HG03520 (cell line): ENCODE data around the gene DOCK8.

ENCODE experiments used
- ATAC-seq: cut with Tn5 transposase; IDR thresholded peaks from one replicate; pipeline ENCODE4 v1.9.1; 2021; ENCODE audit warnings: mild to moderate bottlenecking, moderate library complexity; ENCODE audit not compliant: unreplicated experiment

The DOCK8 gene

DNA sequence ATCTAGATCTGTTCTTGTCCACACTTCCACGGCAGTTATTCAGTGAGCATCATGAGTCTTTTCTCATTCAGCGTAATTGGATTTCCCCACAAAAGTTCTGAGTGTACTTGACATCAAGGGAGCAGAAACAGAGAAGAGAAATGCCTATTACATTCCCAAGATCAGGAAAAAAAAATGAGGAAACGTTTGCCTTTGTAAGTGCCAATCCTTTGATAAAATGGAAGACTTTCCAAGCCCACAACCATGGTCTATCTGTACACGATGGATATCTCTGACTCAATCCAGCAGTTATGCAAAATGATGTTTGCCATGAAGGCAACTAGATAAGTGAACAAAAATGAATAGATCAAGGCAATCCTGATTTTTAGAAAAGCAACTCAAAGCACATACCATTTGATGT lies 235.9 kb downstream of the DOCK8 start:
- ATAC-seq, result no peak

- ATAC-seq, result no peak
Measured at GRCh38 chr9:453832-454231, 239.2 kb downstream of the DOCK8 start.

DNA sequence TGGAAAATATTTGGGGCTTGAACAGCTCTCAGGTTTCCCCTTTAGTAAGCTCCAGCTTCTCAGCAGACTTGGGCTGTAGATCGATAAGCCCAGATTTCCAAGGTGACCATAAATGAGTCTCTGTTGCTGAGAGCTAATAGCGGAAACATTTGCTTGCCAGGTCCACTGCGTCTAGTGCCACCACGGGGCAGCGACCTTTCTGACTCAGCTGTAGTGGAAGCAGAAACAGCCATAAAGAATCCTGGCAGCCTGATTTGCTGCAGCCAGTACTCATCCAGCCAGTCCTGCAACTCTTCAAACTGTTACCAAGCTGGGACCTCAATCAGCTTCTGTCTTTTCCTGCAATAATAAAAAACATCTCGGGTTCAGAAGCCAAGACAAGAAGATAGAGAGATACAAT lies 241.7 kb downstream of the DOCK8 start:
- ATAC-seq, result no peak

DNA sequence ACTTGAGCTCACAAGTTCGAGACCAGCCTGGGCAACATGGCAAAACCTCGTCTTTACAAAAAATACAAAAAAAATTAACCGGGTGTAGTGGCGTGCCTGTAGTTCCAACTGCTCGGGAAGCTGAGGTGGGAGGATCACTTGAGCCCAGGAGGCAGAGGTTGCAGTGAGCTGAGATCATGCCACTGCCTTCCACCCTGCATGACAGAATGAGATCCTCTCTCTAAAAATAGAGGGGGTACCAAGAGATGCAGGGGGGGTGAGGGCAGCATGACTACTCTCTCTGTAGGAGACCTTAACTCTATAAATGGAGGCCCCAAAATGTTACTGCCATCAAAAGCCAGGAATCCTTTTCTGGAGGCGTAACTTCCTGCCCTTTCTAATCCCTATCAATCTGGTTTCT lies 243.9 kb downstream of the DOCK8 start:
- no peak for ATAC-seq

- ATAC-seq, result no peak
Measured at GRCh38 chr9:459491-460444, 245.1 kb downstream of the DOCK8 start.

- no peak for ATAC-seq
Measured at GRCh38 chr9:462121-462520, 247.5 kb downstream of the DOCK8 start.

GRCh38 chr9:462606-463005 lies 247.9 kb downstream of the DOCK8 start:
- ATAC-seq, result no peak

- ATAC-seq, result no peak
Measured at GRCh38 chr9:463455-464171, 248.9 kb downstream of the DOCK8 start.

DNA sequence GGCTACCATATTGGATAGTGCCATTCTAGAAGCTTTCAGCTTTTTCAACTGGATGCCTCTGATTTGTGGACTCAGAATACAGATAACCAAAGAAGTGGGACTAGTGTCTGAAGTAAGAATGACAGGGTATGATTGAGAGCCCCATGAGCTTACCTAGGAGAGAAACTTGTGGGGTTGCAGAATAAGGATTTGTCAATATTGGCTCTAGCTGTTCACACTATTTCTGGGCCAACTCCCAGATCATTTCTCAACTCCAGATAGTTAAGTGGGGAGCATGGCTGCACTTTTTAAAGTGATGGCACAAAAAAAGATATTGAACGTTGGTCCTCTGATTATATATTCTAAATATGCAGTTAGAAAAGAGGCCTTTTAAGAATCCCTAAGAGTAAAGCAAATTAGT lies 252.1 kb downstream of the DOCK8 start:
- ATAC-seq, result no peak

DNA sequence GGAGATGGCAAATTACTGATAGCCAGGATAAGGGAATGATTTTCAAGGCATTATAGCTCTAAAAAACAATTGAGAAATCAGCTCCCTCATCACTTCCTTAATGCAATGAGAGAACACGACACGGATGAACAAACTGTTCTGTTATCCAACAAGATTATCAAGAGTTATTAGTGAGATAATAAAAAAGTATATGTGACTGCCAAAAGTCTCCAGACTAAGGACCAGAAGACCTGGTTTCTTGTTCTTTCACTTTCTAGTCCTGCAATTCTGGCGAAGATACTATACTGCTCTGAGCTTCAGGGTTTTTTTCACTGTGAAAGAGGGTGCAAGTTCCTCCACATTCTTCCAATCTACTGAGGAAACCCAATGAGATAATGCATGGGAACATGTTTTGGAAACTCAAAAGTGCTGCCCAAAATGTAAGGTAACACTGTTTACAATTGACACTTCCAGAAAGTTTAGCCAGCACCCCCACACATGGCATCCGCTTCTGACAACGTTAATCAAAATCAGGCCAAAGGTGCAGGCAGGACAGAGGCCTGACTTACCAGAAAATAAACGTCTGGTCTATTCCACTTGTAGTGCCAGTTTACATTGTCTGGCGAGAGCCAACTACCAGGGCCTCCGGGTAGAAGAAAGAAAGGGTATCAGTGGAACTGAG lies 254.2 kb downstream of the DOCK8 start:
- ATAC-seq, result no peak

DNA sequence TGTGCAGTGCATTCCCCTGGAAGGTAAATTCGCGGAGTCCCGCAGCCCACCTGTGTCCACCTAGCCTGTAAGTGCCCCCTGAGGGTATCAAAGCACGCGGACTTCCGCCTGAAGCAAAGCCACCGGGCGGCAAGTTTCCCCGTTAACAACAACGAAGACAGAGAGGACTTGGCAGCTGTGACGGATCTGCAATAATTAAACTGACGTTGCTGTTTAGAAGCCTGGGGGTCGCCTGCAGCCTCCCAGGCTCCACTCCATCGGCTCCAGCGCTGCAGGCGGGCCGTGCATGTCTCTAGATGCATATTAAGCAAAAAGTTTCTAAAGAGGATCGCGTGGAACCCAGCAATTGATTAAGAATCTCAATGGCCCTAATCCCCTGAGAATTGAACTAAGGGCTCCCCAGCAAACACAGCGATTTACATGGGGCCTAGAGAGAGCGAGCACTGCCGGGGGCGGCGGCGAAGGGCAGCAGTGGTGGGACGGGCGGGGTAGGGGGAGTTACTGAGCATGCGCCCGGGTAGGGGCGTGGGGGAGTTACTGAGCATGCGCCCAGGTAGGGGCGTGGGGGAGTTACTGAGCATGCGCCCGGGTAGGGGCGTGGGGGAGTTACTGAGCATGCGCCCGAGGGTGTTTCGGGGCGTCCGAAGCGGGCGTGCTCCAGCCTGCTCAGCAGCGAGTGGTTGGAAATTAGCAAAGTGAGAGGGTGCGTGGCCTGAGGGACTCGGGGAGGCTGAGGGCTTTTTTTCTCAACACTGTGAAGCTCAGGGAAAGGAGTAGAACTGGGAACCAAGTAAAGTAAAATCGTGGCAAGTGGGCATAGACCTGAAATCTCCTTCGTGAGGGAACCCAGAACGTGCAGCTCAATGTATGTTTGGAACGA lies 255.2 kb downstream of the DOCK8 start:
- ATAC-seq, result peak; percentile 89

DNA sequence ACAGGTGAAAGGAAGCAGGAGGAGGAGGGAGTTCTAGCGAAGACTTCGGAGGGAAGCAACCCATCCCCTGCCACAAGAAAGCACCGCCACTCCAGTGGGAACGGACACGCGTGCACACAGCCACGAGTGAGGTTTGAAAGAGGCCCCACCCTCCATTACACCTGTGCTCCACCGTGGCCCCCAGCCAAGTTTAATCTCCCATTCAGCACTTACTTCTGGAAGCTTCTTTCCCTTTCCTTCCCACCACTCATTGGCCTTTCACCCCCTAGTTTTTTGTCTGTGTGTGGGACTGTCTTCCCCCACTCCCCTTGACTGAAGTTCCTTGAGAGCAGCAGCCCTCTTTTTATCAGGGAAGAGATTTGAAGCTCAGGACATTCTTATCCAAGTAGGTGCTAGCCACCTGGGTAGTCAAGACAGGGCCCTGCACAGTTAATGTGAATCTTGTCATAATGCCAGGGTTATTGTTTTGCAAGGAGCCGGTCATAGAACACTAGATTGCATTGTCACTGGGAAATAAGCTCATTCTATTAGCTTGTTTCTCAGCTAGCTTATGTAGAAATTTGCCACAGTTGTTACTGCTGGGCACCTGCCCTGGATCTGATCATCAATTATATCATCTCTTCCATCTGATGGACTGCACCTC lies 256.0 kb downstream of the DOCK8 start:
- peak; percentile 12 for ATAC-seq

DNA sequence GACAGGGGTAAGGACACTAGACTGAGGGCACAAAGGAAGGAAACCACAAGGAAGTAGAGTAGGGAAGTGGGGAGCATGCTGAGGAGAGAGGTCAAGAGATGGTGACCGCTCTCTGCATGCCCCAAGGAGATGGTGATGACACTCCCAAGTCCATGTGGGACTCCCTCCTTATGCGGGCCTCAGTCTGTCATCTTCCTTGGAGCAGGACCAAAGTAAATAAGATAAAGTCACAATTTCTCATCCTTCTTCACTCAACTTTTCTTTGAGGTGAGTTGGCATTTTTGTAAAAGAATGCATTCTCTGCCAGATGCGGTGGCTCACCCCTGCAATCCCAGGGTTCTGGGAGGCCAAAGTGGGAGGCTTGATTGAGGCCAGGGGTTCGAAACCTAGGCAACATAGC lies 256.7 kb downstream of the DOCK8 start:
- no peak for ATAC-seq

DNA sequence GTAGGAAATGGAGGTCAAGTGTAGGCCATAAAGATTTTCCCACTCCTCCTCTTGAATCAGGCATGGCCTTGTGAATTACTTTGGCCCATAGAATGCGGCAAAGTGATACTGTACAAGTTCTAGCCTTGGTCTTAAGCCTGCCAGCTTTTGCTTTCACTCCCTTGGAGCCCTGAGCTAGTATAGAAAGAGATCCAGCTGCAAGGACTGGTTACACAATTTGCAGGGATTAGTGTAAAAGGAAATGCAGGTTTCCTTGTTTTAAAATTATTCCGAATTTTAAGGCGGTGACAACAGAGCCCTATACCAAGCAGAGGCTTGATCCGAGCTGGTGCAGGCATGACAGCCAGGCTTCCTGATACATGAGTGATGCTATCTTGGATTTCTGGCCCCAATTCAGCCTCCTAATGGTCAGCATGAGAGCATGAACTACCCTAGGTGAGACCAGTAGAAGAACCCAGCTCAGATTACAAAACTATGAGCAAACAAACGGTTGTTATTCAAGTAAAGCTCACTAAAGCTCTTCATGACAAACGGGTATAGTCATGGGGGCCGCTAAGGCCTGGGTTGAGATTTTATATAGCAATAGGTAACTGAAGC lies 257.9 kb downstream of the DOCK8 start:
- no peak for ATAC-seq

DNA sequence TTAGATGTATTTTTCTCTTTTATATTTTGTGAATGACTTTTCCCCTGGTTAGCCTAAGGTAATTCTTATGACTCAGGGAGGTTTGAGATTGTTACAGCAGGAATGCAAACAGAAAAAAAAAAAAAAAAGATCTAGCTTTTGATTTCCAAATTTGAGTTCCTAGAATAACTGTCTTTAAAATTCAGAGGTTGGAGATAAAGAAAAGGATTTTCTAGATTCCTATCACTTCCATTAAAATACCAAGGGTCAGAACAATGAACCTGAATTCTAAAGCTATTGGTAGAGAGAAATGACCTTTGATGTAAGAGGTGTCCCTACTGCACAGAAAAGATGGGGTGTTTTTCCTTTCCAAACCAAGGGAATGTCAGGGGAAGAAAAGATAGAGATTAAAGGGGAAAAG lies 262.5 kb downstream of the DOCK8 start:
- ATAC-seq, result no peak

- ATAC-seq, result no peak
Measured at GRCh38 chr9:479304-479970, 264.8 kb downstream of the DOCK8 start.

- ATAC-seq, result no peak
Measured at GRCh38 chr9:479971-480350, 265.3 kb downstream of the DOCK8 start.

GRCh38 chr9:482739-483138 lies 268.1 kb downstream of the DOCK8 start:
- ATAC-seq, result no peak

GRCh38 chr9:486156-486555 lies 271.5 kb downstream of the DOCK8 start:
- no peak for ATAC-seq
